NCI-H1436 treated with DMSO at 0.1 percent for 48 hours (cell line): Measurements from ENCODE around the gene TRMT112.
"Not testable (repeated sequence)": the region's sequence is repeated elsewhere in the genome, so short reads cannot be mapped to it uniquely, and the experiment has no call there.

Experiments
- DNase-seq: peaks from one replicate; lab custom pipeline; 2025; lab: John Stamatoyannopoulos, UW

The TRMT112 gene

DNA sequence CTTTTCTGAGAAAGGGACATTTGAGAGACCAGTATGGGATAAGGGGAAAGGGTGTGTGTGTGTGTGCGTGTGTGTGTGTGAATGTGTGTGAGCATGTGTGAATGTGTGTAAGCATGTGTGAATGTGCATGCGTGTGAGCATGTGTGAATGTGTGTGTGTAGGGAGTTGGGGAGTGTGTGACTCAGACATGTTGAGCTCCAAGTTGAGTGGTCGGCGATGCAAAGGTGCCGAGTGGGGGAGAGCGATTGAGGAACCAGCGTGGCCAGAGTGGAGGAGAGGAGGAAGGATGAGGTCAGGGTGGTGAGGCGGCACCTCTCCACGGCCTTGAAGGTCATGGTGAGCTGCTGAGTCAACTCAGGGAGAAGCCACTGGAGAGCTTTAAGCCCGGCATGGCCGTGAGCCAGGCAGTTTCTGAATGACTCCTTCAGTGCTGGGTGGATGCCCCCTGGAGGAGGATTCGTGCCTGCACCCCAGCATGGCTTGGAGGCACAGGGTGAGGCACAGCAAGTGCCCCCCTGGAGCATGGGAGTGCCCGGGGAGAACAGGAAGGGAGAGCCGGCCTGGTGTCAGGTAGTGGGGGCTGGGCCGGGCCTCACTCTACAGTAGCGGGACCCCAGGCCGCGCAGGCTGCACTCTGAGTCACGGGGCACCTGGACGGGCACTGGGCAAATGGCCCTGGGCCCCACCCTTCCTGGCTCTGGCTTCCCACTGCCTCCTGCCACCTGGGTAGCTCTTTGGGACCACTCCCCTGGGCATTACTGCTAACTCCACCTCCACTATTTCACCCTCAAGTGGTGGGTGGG lies 14.4 kb upstream of the TRMT112 start:
- DNase-seq, result no peak

DNA sequence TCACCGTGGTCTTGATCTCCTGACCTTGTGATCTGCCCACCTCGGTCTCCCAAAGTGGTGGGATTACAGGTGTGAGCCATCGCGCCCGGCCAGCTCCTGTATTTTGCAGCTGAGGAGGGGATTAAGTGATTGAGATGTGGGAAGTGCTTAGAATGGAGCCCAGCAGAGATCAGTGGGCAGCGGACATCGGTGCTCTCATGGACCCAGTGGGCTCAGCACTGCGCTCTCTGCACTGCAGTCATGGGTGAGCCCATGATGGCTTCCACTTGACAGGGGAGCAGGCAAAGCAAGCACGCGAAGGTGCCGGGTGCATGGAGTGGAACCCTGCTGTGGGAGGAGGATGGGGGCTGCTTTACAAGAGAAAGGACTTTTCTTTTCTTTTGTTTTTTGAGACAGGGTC lies 13.5 kb upstream of the TRMT112 start:
- no peak for DNase-seq

DNA sequence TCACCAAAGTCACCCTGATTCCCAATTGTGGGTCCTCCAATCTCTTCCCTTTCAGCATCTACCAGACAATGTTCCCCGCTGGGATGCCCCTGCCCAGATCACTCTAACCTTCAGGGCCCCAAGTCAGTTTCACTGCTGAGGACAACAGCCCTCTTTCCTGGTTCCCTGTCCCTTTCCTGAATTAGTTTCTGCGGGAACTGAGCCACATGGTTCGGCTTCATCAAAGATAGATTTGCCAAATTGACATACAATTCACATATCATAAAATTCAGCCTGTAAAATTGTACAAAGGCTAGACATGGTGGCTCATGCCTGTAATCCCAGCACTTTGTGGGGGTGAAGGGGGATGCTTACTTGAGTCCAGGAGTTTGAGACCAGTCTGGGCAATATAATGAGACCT lies 10.6 kb upstream of the TRMT112 start:
- DNase-seq, result no peak

DNA sequence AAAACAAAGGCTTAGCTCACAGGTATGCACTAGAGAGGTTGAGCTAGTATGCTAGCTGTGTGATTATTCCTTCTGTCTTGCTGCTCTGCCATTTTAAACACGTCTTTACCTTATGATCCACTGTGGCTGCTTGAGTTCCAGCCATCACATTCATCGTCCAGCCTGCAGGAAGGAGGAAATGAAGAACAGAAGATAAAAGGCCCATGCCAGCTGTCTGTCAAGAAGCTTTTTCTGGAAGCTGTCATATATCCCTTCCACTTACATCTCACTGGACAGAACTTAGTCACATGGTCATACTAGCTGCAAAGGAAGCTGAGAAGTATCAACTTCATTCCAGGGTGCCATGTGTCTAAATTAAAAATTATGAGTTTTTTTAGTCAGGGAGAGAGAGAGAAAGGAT lies 10.0 kb upstream of the TRMT112 start:
- DNase-seq, result no peak

DNA sequence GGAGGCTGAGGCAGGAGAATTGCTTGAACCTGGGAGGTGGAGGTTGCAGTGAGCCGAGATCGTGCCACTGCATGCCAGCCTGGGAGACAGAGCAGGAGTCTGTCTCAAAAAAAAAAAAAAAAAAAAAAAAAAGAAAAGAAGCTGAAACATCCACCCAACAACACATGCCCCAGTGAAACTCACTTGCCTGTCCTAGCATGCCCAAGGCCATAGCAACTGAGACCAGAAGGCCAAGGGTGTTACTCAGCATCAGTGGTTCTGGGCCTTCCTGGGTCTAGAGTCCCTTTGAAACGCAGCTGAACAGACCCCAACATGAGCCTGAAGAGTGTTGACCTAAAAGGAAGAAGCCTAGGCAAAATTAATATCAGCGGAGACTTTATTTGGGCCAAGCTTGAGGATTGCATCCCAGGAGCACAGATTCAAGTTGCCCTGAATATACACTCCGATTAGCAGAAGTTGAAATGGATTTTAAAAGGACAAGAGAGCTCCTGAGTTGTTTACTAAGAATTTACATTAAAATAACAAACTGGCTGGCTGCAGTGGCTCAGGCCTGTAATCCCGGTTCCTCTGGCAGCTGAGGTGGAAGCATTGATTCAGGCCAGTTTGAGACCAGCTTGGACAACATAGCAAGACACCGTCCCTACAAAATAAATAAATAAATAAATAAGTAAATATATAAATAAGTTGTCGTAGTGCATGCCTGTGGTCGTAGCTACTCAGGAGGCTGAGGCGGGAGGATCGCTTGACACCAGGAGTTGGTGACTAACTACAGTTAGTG lies 7.5 kb upstream of the TRMT112 start:
- no peak for DNase-seq

DNA sequence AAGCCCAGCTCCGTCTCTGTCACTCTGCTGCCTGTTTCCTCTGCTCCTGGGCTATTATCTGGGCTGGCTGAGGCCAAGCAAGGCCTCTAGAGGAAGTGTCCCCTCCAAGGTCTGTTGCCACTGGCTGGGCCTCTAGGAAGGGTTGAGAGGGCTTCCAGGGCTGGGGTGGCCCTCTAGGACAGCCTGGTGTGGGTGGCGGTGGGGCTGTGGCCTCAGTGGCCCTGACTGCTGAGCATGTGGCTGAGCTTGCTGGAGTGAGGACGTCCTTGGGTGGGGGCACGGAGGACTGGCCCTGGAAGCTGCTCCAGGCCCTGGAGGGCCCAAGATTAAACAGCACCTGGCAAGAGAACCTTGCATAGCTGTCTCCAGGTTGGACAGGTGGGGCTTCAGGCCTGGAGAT lies 6.6 kb upstream of the TRMT112 start:
- not testable (repeated sequence) for DNase-seq

DNA sequence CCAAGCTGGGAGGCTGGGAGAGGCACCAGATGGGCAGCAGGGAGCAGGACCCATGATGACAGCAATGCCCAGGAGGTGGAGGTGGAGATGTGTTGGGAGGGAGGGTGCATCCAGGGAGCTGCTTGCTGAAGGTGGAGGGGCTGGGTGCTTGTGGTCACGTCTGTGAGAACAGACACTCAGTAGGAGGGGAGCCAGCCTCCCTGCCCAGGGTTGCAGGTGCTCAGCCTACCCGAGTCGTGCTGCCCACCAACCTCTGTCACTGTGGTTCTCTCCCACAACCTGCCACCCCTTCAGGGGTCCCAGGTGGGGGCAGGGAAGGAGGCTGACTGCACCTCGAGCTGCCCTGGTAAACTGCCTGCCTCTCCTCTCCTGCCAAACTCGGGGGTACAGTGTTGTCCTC lies 6.0 kb upstream of the TRMT112 start:
- no peak for DNase-seq

DNA sequence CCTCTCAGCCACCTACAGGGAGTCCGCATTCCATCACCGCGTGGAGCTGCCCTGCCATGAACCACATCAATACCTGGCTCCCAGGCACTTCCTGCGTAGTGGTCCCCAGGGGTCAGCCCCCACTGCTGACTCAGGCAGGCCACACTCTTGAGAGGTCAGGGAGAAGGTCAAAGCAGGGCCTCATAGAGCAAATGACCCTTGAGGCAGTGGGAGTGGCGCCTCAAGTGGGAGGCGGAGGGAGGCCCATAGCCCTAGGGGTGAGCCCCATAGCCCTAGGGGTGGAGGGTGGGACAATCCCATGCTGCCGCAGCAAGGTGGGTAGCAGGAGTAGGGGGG lies 5.5 kb upstream of the TRMT112 start:
- DNase-seq, result no peak

DNA sequence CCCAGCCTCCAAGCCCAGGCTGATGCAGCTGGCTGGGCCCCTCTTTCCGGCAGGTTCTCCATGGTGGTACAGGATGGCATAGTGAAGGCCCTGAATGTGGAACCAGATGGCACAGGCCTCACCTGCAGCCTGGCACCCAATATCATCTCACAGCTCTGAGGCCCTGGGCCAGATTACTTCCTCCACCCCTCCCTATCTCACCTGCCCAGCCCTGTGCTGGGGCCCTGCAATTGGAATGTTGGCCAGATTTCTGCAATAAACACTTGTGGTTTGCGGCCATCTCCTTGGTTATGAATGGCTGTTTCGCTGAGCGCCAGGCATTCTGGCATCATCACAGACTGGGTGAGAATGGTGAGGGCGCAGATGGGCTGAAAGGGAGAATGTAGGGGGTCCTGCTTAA lies 4.2 kb upstream of the TRMT112 start:
- no peak for DNase-seq

DNA sequence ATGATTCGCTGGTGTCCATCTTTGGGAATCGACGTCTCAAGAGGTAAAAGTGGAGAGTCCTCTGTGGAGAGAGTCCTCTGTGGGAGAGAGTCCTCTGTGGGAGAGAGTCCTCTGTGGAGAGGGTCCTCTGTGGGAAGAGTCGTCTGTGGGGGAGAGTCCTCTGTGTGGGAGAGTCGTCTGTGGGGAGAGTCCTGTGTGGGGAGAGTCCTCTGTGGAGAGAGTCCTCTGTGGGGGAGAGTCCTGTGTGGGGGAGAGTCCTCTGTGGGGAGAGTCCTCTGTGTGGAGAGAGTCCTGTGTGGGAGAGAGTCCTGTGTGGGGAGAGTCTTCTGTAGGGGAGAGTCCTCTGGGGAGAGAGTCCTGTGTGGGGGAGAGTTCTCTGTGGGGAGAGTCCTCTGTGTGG lies 3.7 kb upstream of the TRMT112 start:
- DNase-seq, result no peak

DNA sequence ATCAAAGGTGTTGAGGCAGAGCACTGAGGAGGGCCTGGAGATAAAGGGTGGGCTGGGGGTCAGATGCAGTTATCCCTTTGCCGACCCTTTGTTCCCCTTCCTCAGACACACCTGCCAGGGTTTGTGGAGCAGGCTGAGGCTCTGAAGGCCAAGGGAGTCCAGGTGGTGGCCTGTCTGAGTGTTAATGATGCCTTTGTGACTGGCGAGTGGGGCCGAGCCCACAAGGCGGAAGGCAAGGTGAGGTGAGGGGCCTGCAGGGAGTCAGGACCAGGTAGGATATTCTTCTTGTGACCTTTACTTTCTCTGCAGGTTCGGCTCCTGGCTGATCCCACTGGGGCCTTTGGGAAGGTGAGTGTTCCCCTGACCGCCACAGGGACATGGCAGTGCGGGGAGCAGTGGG lies 3.2 kb upstream of the TRMT112 start:
- no peak for DNase-seq

DNA sequence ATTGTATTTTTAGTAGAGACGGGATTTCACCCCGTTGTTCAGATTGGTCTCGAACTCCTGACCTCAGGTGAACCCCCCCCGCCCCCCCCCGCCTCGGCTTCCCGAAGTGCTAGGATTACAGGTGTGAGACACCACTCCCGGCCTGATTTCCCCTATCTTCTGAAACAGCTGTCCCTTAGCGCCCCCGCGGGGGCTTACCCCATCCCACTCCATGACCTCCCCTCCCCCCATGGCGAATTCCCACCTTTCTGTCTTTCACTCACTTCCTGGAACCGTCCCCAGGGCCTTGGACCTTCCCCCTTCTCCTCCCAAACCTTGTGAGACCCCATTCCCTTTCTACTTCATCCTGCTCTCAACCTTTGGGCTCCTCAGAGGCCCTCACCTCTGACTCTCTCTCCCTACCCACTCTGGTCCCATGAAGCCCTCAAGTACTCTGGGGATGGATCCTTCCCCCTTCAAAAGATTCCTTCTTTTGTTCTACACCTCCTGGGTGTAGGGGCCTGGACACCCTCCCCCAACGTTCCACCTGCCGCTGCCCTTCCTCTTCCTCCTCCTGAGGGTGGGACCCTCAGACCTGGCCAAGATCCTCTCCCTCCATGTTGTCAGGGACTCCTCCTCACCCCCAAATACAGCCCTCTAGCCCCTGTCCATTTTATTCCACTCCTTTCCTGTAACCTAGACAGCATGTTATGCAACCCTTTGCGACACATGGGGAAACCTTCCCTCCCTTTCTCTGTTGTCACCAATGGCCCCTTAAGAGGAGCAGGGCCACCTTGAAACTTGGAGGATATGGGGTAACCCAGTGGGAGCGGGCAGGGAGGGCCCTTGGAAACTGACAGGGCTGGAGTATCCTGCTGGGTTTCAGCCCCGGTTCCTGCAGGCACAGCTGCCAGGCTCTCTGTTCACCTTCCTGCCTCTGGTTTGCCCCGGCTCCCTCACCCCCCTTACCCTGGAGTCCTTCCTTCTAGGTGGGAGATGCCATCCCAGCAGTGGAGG lies 1.7 kb upstream of the TRMT112 start:
- DNase-seq, result no peak

DNA sequence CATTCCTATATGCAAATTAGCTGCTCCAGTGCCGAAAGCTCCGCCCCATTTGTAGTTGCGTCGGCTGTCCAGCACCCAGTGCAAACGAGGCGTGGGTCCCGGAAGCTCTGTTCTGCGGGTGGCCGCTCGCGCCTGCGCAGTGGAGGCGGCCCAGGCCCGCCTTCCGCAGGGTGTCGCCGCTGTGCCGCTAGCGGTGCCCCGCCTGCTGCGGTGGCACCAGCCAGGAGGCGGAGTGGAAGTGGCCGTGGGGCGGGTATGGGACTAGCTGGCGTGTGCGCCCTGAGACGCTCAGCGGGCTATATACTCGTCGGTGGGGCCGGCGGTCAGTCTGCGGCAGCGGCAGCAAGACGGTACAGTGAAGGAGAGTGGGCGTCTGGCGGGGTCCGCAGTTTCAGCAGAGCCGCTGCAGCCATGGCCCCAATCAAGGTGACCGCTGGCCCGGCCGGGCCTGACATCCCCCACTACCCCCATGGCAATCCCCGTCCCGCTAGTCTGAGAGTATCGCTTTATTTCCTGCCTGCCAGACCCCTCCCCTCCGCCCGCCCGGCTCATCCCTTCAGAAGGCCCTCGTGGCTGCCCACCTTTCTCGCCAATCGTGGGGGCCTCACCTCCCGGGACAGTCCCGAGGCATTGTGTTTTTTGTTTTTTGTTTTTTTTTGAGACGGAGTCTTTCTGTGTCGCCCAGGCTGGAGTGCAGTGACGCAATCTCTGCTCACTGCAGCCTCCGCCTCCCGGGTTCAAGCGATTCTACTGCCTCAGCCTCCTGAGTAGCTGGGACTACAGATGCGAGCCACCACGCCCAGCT lies 804 bp upstream of the TRMT112 start, which contains the start of gene PRDX5:
TSS of gene PRDX5 (plus strand) at position 161 of the 805 bp plus-strand sequence. CDS start at position 256, 95 bp downstream.
- DNase-seq, result peak; percentile 83

DNA sequence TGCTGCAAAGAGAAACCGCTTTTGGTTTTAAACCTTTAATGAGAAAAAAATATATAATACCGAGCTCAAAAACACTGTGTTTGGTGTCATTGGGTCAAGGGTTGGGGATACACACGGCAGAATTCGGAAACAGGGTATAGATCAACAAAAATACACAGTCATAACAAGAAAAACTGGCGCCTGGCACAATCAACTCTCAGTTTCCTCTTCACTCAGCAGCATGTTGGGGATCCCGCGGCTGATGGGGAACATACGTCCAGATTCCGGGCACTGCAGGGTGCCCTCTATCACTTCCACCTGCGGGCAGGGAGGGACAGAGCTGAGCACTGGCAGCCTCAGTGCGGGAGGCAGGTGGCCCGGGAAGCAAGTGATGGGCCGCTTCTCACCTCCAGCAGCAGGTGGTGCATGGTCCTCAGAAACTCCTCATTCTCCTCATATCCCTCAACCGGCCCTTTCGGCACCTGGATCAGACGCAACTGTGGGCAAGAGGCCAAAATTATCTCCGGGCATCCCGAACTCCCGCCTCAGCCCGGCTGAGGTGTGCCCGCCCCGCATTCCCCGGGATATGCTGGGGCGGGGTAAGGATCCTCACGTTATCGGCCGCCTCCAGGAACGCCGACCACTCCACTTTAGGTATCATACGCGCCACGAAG lies 561 bp downstream of the TRMT112 start:
- no peak for DNase-seq

DNA sequence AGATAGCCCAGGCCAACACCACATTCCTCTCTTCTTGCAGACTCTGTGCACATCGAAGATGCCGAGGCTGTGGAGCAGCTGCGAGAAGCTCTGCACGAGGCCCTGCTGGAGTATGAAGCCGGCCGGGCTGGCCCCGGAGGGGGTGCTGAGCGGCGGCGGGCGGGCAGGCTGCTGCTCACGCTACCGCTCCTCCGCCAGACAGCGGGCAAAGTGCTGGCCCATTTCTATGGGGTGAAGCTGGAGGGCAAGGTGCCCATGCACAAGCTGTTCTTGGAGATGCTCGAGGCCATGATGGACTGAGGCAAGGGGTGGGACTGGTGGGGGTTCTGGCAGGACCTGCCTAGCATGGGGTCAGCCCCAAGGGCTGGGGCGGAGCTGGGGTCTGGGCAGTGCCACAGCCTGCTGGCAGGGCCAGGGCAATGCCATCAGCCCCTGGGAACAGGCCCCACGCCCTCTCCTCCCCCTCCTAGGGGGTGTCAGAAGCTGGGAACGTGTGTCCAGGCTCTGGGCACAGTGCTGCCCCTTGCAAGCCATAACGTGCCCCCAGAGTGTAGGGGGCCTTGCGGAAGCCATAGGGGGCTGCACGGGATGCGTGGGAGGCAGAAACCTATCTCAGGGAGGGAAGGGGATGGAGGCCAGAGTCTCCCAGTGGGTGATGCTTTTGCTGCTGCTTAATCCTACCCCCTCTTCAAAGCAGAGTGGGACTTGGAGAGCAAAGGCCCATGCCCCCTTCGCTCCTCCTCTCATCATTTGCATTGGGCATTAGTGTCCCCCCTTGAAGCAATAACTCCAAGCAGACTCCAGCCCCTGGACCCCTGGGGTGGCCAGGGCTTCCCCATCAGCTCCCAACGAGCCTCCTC lies 1.5 kb downstream of the TRMT112 start:
- DNase-seq, result not testable (repeated sequence)

DNA sequence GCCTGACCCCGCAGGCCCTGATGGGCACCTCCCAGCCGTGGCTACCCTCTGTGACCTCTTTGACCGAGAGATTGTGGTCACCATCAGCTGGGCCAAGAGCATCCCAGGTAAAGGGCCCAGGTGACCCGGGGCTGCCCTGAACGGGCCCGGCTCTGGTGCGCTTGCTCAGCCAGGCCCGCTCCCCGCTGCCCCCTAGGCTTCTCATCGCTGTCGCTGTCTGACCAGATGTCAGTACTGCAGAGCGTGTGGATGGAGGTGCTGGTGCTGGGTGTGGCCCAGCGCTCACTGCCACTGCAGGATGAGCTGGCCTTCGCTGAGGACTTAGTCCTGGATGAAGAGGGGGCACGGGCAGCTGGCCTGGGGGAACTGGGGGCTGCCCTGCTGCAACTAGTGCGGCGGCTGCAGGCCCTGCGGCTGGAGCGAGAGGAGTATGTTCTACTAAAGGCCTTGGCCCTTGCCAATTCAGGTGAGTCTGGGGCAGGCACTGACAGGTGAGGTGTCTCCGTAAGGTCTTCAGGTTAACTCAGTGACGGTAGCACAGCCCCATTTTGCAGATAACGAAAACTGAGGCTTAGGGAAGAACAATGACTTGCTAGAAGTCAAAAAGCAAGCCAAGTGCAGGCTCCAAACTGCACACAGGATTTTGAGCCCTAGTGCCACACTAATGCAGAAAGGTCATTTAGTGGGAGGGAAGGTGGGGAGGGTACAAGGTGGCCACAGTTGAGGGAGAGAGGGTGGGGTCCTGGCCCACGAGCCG lies 2.4 kb downstream of the TRMT112 start:
- DNase-seq, result no peak

DNA sequence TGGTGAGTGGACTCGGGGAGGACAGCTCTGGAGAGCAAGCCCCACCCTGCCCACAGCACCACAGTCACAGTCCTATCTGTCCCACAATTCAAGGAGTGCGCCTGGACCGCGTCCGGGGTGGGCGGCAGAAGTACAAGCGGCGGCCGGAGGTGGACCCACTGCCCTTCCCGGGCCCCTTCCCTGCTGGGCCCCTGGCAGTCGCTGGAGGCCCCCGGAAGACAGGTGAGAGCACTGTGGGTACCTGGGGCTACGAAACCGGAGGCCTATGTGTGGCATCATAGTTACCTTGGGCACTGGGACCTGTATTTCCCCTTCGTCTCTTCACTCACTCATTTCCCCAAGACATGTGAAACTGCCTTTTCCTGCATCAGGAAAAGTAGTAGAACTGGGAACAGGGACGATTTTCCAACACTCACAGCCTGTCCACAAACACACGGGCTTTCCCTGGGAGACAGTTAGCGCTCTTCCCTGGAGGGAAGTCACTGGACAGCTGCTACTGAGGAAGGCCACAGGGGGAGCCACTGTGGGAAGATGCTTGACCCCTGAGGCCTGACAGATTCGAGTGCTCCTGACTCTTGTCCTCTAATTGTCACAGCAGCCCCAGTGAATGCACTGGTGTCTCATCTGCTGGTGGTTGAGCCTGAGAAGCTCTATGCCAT lies 3.1 kb downstream of the TRMT112 start:
- DNase-seq, result no peak

DNA sequence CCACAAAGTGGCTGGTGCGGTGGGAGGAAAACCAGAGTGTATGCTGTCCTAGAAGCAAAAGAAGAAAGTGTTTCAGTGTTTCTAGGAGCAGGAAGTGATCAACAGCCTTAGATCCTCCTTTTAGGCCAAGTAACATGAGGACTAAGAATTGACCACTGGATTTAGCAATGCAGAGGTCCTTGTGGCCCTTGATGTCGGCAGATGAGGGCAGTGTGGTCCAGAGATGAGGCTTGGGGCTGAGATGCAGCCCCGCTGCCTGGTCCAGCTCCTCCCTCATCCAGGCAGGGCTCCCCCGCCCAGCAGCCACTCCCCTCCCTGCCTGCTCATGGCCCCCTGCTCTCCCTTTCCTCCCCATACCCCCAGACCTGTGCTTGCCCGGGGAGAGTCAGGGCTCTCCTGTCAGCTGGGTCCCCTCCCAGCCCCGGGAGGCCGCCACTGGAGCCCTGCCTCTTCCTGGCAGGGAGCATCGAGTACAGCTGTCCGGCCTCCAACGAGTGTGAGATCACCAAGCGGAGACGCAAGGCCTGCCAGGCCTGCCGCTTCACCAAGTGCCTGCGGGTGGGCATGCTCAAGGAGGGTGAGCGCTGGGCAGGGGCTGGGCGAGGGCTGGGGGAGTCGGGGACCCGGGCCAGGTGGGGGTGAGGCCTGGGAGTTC lies 3.7 kb downstream of the TRMT112 start:
- DNase-seq, result no peak
